Caco-2 (cell line): Measurements from ENCODE around the gene ITGA7. TPM values are rescaled to one million over a fixed set of nuclear protein-coding genes. Genes with fewer than 3 reads are reported as not detected.
A peak's percentile ranks its signal among the peaks of the same experiment; 100 is the strongest.

ENCODE experiments used
- BruUV-seq: library from RNA; stranded (reverse); fragments of 400-500 nt; replicated peaks from 2 replicates; lab custom pipeline; 2021; lab: Mats Ljungman, UMichigan
- CTCF ChIA-PET: fragments of 300-600 bp; sonication (Branson Sonifier 250); formaldehyde crosslinking; loops from one replicate; lab custom pipeline; 2022; ENCODE audit warnings: antibody characterized with exemption; lab: Charles Lee
- POLR2A ChIA-PET: fragments of 300-600 bp; sonication (Branson Sonifier 250); formaldehyde crosslinking; loops from one replicate; lab custom pipeline; 2022; ENCODE audit warnings: antibody characterized with exemption; lab: Charles Lee
- DNase-seq, 2 experiments: peaks; one replicate each; pipeline versions ENCODE4 v3.0.0 to v3.0.0-alpha.2; 2020 to 2022
- H3K27me3 ChIP-seq: replicated peaks from 2 replicates; pipeline ENCODE4 v1.6.0; 2011; ENCODE audit warnings: low read length; ENCODE audit not compliant: control insufficient read depth, insufficient read depth
- H3K36me3 ChIP-seq: 2 replicates; pipeline ENCODE4 v1.5.1; 2011; ENCODE audit warnings: low read length; ENCODE audit not compliant: control insufficient read depth, insufficient read depth
- H3K4me1 ChIP-seq: fragments of 250-450 bp; sonication (Bioruptor Pico); 2 replicates; pipeline ENCODE4 v1.5.1; 2020; ENCODE audit warnings: mild to moderate bottlenecking
- H3K4me3 ChIP-seq: 2 replicates; pipeline ENCODE4 v1.5.1; 2011; ENCODE audit warnings: low read depth, mild to moderate bottlenecking, control low read depth, low read length
- H3K9me3 ChIP-seq: fragments of 250-450 bp; sonication (Bioruptor Pico); 2 replicates; pipeline ENCODE4 v1.5.1; 2020; ENCODE audit warnings: mild to moderate bottlenecking, moderate library complexity
- H3K27ac Mint-ChIP-seq: one replicate; pipeline ENCODE4 v1.8.0; 2022; ENCODE audit warnings: mixed read lengths; ENCODE audit not compliant: unreplicated experiment
- H3K27me3 Mint-ChIP-seq: one replicate; pipeline ENCODE4 v1.8.0; 2022; ENCODE audit warnings: mixed read lengths; ENCODE audit not compliant: insufficient read depth, unreplicated experiment
- H3K36me3 Mint-ChIP-seq: one replicate; pipeline ENCODE4 v1.8.0; 2022; ENCODE audit warnings: mild to moderate bottlenecking, mixed read lengths; ENCODE audit not compliant: insufficient read depth, unreplicated experiment
- H3K4me1 Mint-ChIP-seq: one replicate; pipeline ENCODE4 v1.8.0; 2022; ENCODE audit warnings: low read depth, mixed read lengths; ENCODE audit not compliant: unreplicated experiment
- H3K4me3 Mint-ChIP-seq: one replicate; pipeline ENCODE4 v1.8.0; 2022; ENCODE audit warnings: mild to moderate bottlenecking, moderate library complexity, mixed read lengths; ENCODE audit not compliant: unreplicated experiment
- H3K9me3 Mint-ChIP-seq: one replicate; pipeline ENCODE4 v1.8.0; 2022; ENCODE audit warnings: mixed read lengths; ENCODE audit not compliant: unreplicated experiment
- CTCF ChIP-seq, 2 experiments: fragments of 200-600 bp in 1 of 2; IDR thresholded peaks; 1 replicate in 1 of 2; 2 replicates in 1 of 2; pipeline versions ENCODE4 v1.5.1 to v1.8.0; 2011 to 2022; ENCODE audit warnings: antibody characterized with exemption in 1 of 2, control low read depth in 1 of 2, inconsistent platforms in 1 of 2, low read depth in 1 of 2, low read length in 1 of 2, mild to moderate bottlenecking in 1 of 2, moderate library complexity in 1 of 2; ENCODE audit not compliant: insufficient read depth in 1 of 2, severe bottlenecking in 1 of 2, unreplicated experiment in 1 of 2
- intact Hi-C: fragments of 100-400 bp; cut with micrococcal nuclease; formaldehyde crosslinking; loops from one replicate; pipeline ENCODE4 v1.10.0; 2022; ENCODE audit not compliant: unreplicated experiment
- total RNA-seq: library from RNA; stranded (reverse); gene quantifications from 2 replicates; pipeline ENCODE4 v1.2.3, GENCODE V29; 2022

ITGA7 gene
- total RNA-seq, 1 experiment from 2014 or later, result 46.1 TPM

DNA sequence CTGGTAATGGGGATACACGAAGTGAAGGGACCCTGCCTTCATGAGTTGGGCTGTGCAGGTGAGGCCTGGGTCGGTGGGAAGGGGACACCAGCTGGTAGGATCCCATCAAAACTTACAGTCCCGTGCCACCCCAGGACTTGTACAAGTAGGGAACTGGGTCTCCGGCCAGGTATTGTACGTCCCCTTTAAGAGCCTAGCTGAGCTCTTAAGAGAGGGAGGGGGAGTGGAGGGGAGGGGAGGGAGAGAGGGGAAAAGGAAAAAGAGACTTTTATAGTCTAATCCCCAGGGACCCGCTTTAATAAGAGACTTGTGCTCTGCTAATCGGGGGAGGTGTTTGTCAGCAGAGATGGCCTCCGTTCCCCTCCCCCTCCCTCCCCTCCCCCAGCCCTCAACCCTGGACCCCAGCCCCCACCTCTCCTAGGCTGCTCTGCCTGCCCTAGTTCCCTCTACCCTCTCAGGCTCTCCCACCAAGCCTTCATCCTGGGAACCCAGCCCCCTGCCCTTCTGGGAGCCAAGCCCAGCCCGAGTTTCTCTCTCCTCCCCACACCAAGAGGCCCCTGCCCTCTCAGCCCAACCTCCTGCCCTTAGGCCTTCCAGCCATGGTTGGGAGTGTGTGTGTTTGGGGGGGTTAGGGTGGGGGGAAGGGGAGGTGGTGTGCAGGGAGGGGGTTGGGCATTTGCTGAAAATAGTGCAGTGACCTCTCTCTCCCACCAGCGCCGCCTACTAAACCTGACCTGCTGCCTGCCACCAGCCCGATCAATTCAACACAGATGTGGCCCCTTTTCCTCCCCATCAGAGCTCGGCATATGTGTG lies 37.9 kb upstream of the ITGA7 start:
- intact Hi-C loops, result loop anchor here (2.0 to 10.0 kb wide), 2 partner anchors 43 to 369 kb away; partner anchors contain the start of genes RPL41 and ZC3H10
- no peak for DNase-seq
- no peaks in the 10 kb centered on the region for H3K9me3 Mint-ChIP-seq
- peaks cover 21% of the 10 kb centered on the region for H3K4me1 Mint-ChIP-seq
- H3K36me3 ChIP-seq, result peaks cover 2% of the 10 kb centered on the region; the same call in 1 of the 2 replicates
- peaks cover 16% of the 10 kb centered on the region for H3K36me3 Mint-ChIP-seq
- ChIA-PET CTCF (interaction anchor here (1.1 to 2.0 kb wide), 2 partner anchors 52 to 64 kb away, joined by 3 to 6 read pairs; a partner anchor contains a TSS), POLR2A (no interaction called here)
- H3K27ac Mint-ChIP-seq, result peak overlapping the region; percentile 33
- H3K4me1 ChIP-seq, result peaks cover 14% of the 10 kb centered on the region
- H3K9me3 ChIP-seq, result no peaks in the 10 kb centered on the region
- no peak for TF ChIP-seq CTCF (IDR thresholded peaks at IDR 0.05; ENCODE audit: insufficient read depth in 1 of 2, low read depth in 1 of 2, low read length in 1 of 2, severe bottlenecking in 1 of 2, unreplicated experiment in 1 of 2)
- BruUV-seq, result no TSS peak
- H3K27me3 Mint-ChIP-seq, result no peaks in the 10 kb centered on the region
- H3K27me3 ChIP-seq, result no peaks in the 10 kb centered on the region
- H3K4me3 ChIP-seq, result no peak overlapping the region
- H3K4me3 Mint-ChIP-seq, result peak overlapping the region; percentile 80

- Histone ChIP-seq H3K36me3 (no peaks in the 10 kb centered on the region), H3K4me3 (peak overlapping the region; percentile 88), H3K27me3 (no peaks in the 10 kb centered on the region), H3K9me3 (no peaks in the 10 kb centered on the region), H3K4me1 (peaks cover 14% of the 10 kb centered on the region)
- H3K36me3 Mint-ChIP-seq, result peaks cover 7% of the 10 kb centered on the region
- no peaks in the 10 kb centered on the region for H3K9me3 Mint-ChIP-seq
- no peak for DNase-seq
- no peaks in the 10 kb centered on the region for H3K27me3 Mint-ChIP-seq
- ChIA-PET POLR2A (interaction anchor here (0.6 kb wide), 2 partner anchors 72 to 250 kb away, joined by 4 to 5 read pairs; no protein-coding TSS in a partner anchor), CTCF (interaction anchor here (1.1 to 2.0 kb wide), 4 partner anchors 34 to 183 kb away, joined by 3 to 6 read pairs (median 4); partner anchors contain the start of gene PYM1)
- H3K4me3 Mint-ChIP-seq, result peak overlapping the region; percentile 80
- no TSS peak for BruUV-seq
- TF ChIP-seq CTCF (IDR thresholded peaks at IDR 0.05; ENCODE audit: insufficient read depth in 1 of 2, low read depth in 1 of 2, low read length in 1 of 2, severe bottlenecking in 1 of 2, unreplicated experiment in 1 of 2), result no peak
- no peak overlapping the region for H3K27ac Mint-ChIP-seq
- peaks cover 21% of the 10 kb centered on the region for H3K4me1 Mint-ChIP-seq
- intact Hi-C loops, result loop anchor here (2.0 to 10.0 kb wide), 2 partner anchors 44 to 370 kb away; partner anchors contain the start of genes RPL41 and ZC3H10
Observed at GRCh38 chr12:55744340-55745030, 36.8 kb upstream of the ITGA7 start.
